ENCODE results near the gene FES.

DNA sequence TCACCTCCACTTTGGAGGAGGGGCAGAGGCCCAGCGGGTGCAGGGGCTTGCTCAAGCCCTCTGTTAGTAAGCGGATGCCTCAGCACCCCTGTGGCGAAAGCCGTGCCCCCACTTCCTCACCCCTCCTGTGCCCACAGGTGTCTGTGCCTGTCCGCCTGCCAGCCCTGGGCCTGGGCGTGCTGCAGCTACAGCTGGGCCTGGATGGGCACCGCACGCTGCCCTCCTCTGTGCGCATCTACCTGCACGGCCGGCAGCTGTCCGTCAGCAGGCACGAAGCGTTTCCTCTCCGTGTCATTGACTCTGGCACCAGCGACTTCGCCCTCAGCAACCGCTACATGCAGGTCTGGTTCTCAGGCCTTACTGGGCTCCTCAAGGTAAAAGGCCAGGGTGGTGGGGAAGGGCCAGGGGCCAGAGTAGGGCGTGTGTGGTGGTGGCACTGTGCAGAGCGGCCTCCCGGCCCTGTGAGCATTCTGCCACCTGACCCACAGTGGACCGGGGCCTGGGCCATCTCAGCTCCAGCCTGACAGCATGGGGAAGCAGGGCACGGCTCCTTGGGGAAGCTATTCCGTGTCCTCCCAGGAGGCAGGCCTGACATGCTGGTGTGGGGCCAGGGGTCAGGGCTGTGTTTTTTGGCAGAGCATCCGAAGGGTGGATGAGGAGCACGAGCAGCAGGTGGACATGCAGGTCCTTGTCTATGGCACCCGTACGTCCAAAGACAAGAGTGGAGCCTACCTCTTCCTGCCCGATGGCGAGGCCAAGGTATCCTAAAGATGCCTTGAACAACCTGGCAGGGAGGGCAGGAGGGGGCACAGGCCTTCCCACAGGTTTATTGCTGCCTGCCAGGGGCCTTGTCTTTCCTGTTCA, 27.8 kb downstream of the FES start:
- no peak for TF ChIP-seq FOSL1 (CRISPR knock-in tag; IDR thresholded peaks at IDR 0.05; ENCODE audit: borderline replicate concordance)
- no peak for TF ChIP-seq ZNF747 (CRISPR knock-in tag; IDR thresholded peaks at IDR 0.05; ENCODE audit: borderline replicate concordance)
- TF ChIP-seq, protein P1, sequence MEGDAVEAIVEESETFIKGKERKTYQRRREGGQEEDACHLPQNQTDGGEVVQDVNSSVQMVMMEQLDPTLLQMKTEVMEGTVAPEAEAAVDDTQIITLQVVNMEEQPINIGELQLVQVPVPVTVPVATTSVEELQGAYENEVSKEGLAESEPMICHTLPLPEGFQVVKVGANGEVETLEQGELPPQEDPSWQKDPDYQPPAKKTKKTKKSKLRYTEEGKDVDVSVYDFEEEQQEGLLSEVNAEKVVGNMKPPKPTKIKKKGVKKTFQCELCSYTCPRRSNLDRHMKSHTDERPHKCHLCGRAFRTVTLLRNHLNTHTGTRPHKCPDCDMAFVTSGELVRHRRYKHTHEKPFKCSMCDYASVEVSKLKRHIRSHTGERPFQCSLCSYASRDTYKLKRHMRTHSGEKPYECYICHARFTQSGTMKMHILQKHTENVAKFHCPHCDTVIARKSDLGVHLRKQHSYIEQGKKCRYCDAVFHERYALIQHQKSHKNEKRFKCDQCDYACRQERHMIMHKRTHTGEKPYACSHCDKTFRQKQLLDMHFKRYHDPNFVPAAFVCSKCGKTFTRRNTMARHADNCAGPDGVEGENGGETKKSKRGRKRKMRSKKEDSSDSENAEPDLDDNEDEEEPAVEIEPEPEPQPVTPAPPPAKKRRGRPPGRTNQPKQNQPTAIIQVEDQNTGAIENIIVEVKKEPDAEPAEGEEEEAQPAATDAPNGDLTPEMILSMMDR (CRISPR knock-in tag; IDR thresholded peaks at IDR 0.05), result no peak
- TF ChIP-seq FOSL2 (CRISPR knock-in tag; IDR thresholded peaks at IDR 0.05), result no peak

Measured in HepG2 (cell line).